GM13976 (cell line): Measurements from ENCODE around the gene ERF.

Experiments
- DNase-seq: peaks from one replicate; pipeline ENCODE4 v3.0.0; 2012; ENCODE audit warnings: low spot score
- CTCF ChIP-seq: IDR thresholded peaks from 2 replicates; pipeline ENCODE4 v1.5.1; 2012; ENCODE audit warnings: borderline replicate concordance, mild to moderate bottlenecking; ENCODE audit not compliant: insufficient read depth; ENCODE audit errors: extremely low read depth, missing control alignments, control extremely low read depth
- in situ Hi-C: fragments of 300-500 bp; cut with MboI; formaldehyde crosslinking; loops from one replicate; pipeline ENCODE4 v1.12.0; 2022; ENCODE audit warnings: low sequenced_read_pairs, mixed read lengths, inconsistent platforms; ENCODE audit not compliant: unreplicated experiment

ERF gene

GRCh38 chr19:42220751-42221097, 34.2 kb downstream of the ERF start:
- in situ Hi-C loops = no loop called here
- no peak for DNase-seq
- no peak for TF ChIP-seq CTCF

- in situ Hi-C loops = no loop called here
- no peak for TF ChIP-seq CTCF
- peak; percentile 99 for DNase-seq
Observed at GRCh38 chr19:42219812-42220750, 34.8 kb downstream of the ERF start, which contains the start of gene ZNF526. Gene ZNF526, plus strand, starts transcription at chr19:42220312. Its CDS starts 4,092 bp downstream, at chr19:42224404.

GRCh38 chr19:42217520-42218437, 37.1 kb downstream of the ERF start, which contains the start of gene DEDD2:
Gene DEDD2, minus strand, starts transcription at chr19:42217677. Its CDS starts 670 bp downstream, at chr19:42217007.
- DNase-seq = peak; percentile 98
- no peak for TF ChIP-seq CTCF
- in situ Hi-C loops = no loop called here

- DNase-seq = peak; percentile 59
Observed at GRCh38 chr19:42216653-42217519, 38.0 kb downstream of the ERF start.

GRCh38 chr19:42214810-42215485, 40.0 kb downstream of the ERF start:
- no peak for TF ChIP-seq CTCF
- in situ Hi-C loops = no loop called here
- DNase-seq = no peak

More at GRCh38 chr19:42216653-42217519, 38.0 kb downstream of the ERF start:
- TF ChIP-seq CTCF = no peak
- in situ Hi-C loops = no loop called here
